ENCODE results near the gene NEK7. TPM values are rescaled to one million over a fixed set of nuclear protein-coding genes. Genes with fewer than 3 reads are reported as not detected.

NEK7 gene
- total and polyA plus RNA-seq, 2 of the 8 experiments (the other 6 are each of a cell fraction or from before 2014, with no cell fraction given): 5.1 to 10.0 TPM

- POLR2A ChIA-PET (ENCODE audit: partially characterized antibody): interaction anchor here (0.6 kb wide), 1 partner anchor 434 kb away, joined by 3 read pairs; no protein-coding TSS in a partner anchor
- Histone ChIP-seq H2BK5ac (ENCODE audit: low read depth, low read length) (no peak overlapping the region), H3K79me1 (ENCODE audit: low read depth, low read length) (no peaks in the 10 kb centered on the region), H3K4me3 (ENCODE audit: extremely low read depth in 1 of 4, insufficient read depth in 2 of 4, low read depth in 3 of 4, low read length in 4 of 4) (no peak overlapping the region), H4K91ac (replicated peaks; ENCODE audit: insufficient read length, low read length) (no peak overlapping the region), H3K27me3 (replicated peaks in 1 of 4; ENCODE audit: control insufficient read depth in 3 of 4, extremely low read depth in 1 of 4, insufficient read depth in 3 of 4, low read length in 3 of 4) (no peaks in the 10 kb centered on the region), H3K56ac (replicated peaks; ENCODE audit: insufficient read length, low read depth, low read length) (no peak overlapping the region), H4K20me1 (replicated peaks in 1 of 2; ENCODE audit: control insufficient read depth in 1 of 2, insufficient read depth in 2 of 2, low read length in 2 of 2) (no peaks in the 10 kb centered on the region), H2BK12ac (ENCODE audit: low read depth, low read length) (no peak overlapping the region), H4K5ac (ENCODE audit: insufficient read length, low read depth, low read length) (no peak overlapping the region), H3K23ac (ENCODE audit: insufficient read length) (no peak overlapping the region), H2AK5ac (ENCODE audit: low read depth, low read length) (no peak overlapping the region), H2AFZ (ENCODE audit: low read length) (no peak overlapping the region), H3K4ac (replicated peaks; ENCODE audit: insufficient read length, low read depth, low read length) (no peak overlapping the region), H3K4me2 (ENCODE audit: insufficient read depth in 1 of 2, low read depth in 2 of 2, low read length in 2 of 2) (no peak overlapping the region), H3K79me2 (ENCODE audit: control insufficient read depth in 1 of 2, insufficient read depth in 2 of 2, low read length in 2 of 2) (peaks cover 0 to 2% of the 10 kb centered on the region in 2 experiments; a peak in 1 of 4 replicates), H2BK15ac (ENCODE audit: low read length) (no peak overlapping the region), H3K9me3 (ENCODE audit: insufficient read depth in 2 of 2, low read depth in 1 of 2, low read length in 1 of 2) (peaks cover 0 to 4% of the 10 kb centered on the region in 2 experiments; a peak in 1 of 4 replicates), H3K4me1 (replicated peaks in 1 of 4; ENCODE audit: control insufficient read depth in 3 of 4, insufficient read depth in 4 of 4, low read length in 3 of 4) (peaks cover 2 to 9% (median 3%) of the 10 kb centered on the region in 4 experiments; a peak in 5 of 7 replicates), H3K27ac (ENCODE audit: low read depth, low read length) (no peak overlapping the region), H4K8ac (ENCODE audit: extremely low read depth, insufficient read depth, low read length) (no peak overlapping the region), H3K14ac (ENCODE audit: insufficient read length) (no peak overlapping the region), H3K18ac (ENCODE audit: extremely low read depth, low read length) (no peak overlapping the region; the same call in 1 of the 2 replicates), H2BK20ac (ENCODE audit: low read length) (no peak overlapping the region; the same call in 1 of the 2 replicates), H2BK120ac (replicated peaks; ENCODE audit: low read depth, low read length) (no peak overlapping the region), H3K9ac (replicated peaks in 1 of 4; ENCODE audit: extremely low read depth in 1 of 4, low read depth in 3 of 4, low read length in 3 of 4) (no peak overlapping the region), H3K36me3 (ENCODE audit: control insufficient read depth in 2 of 4, insufficient read depth in 4 of 4, low read length in 3 of 4) (no peaks in the 10 kb centered on the region), H3K23me2 (ENCODE audit: low read depth, low read length) (no peaks in the 10 kb centered on the region)
- CTCF ChIA-PET (ENCODE audit: partially characterized antibody): interaction anchor here (1.8 kb wide), 1 partner anchor 12 kb away, joined by 3 read pairs; no protein-coding TSS in a partner anchor
- DNase-seq (ENCODE audit: low read depth in 1 of 2, low spot score in 2 of 2) (no peak), FAIRE-seq (no peak)
- WGBS, 2 experiments (ENCODE audit: extremely low coverage in 1 of 2, insufficient coverage in 1 of 2, insufficient read length in 1 of 2, insufficient replicate concordance in 2 of 2, low coverage in 1 of 2, low lambda C conversion rate in 2 of 2, missing lambda C conversion rate in 1 of 2): 85% methylated on average over 3 of the region's 3 CpGs; no CpG with 5 or more reads in 1 of the 2 experiments
- TF ChIP-seq JUND (IDR thresholded peaks at IDR 0.05; ENCODE audit: low read length) (no peak), RBBP5 (IDR thresholded peaks at IDR 0.05; ENCODE audit: borderline replicate concordance, low read depth, low read length) (no peak), GTF2F1 (IDR thresholded peaks at IDR 0.05; ENCODE audit: borderline replicate concordance, low read depth, low read length) (no peak), GABPA (IDR thresholded peaks at IDR 0.05; ENCODE audit: borderline replicate concordance, insufficient read depth, low read length) (no peak), BCL11A (IDR thresholded peaks at IDR 0.05; ENCODE audit: low read depth in 2 of 2, low read length in 2 of 2) (no peak), SRF (IDR thresholded peaks at IDR 0.05; ENCODE audit: low read depth, low read length) (no peak), USF2 (IDR thresholded peaks at IDR 0.05; ENCODE audit: low read length) (no peak), HDAC2 (IDR thresholded peaks at IDR 0.05; ENCODE audit: borderline replicate concordance in 1 of 2, low read depth in 2 of 2, low read length in 2 of 2) (no peak), KDM5A (IDR thresholded peaks at IDR 0.05; ENCODE audit: low read length) (no peak), HDAC6 (IDR thresholded peaks at IDR 0.05; ENCODE audit: low read depth, low read length) (no peak), ZNF274 (IDR thresholded peaks at IDR 0.05; ENCODE audit: borderline replicate concordance, extremely low read depth, low read length) (no peak)
These were observed 76.3 kb downstream of the NEK7 start for GRCh38 chr1:198232940-198233675.

Measured in H1 (cell line).